ENCODE results near the gene SLC41A3.
A peak's percentile ranks its signal among the peaks of the same experiment; 100 is the strongest.
"Not testable (repeated sequence)": the region's sequence is repeated elsewhere in the genome, so short reads cannot be mapped to it uniquely, and the experiment has no call there.

Gene SLC41A3

DNA sequence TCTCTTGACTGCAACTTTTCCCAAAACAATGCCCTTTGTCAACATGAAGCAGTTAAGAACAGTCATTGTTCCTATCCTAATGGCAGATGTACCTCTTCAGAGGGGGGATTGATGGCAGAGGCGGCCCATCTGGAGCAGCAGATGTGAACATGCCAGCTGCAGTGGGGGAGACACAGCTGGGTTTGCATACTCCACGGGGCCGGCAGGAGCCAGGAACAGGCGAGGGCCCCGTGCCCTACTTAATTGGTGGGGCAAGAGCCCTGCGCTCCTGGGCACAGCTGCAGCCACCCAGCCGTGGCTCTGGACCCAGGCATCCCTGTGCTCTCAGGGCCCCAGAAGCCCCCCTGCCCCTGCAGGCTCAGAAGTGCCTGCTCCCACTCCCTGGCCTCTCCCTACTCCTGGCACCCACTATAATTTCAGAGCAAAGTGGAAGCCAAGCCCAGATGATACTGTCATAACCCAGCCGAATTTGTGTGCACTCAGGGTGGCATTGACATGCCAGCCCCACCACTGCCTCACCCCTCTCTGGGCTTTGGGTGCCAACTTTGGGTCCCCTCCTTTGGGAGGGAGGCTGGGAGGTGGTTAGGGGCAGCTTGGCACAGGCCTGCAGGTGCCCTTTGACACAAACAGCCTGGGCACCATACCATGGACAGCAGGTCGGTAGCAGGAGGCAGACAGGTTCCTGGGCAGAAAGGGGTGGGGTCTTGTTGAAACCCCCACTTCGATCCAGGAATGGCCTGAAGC is 80.3 kb downstream of the SLC41A3 start:
- no peak for DNase-seq (ENCODE audit: low read depth in 2 of 2)

GRCh38 chr3:126002189-126002588 is 81.7 kb downstream of the SLC41A3 start:
- no peak for DNase-seq (ENCODE audit: low read depth in 2 of 2)

DNA sequence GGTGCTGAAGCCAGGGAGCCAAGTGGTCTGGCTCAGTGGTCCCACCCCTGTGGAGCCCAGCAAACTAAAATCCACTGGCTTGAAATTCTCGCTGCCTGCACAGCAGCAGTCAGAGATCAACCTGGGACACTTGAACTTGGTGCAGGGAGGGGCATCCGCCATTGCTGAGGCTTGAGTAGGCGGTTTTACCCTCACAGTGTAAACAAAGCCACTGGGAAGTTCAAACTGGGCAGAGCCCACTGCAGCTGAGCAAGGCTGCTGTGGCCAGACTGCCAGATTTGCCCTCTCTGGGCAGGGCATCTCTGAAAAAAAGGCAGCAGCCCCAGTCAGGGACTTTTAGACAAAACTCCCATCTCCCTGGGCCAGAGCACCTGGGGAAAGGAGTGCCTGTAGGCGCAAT is 87.2 kb downstream of the SLC41A3 start:
- DNase-seq (ENCODE audit: low read depth in 2 of 2): not testable (repeated sequence)

GRCh38 chr3:125990253-125990970 is 93.5 kb downstream of the SLC41A3 start:
- DNase-seq (ENCODE audit: low read depth in 2 of 2): peak; percentile 38 to 52

DNA sequence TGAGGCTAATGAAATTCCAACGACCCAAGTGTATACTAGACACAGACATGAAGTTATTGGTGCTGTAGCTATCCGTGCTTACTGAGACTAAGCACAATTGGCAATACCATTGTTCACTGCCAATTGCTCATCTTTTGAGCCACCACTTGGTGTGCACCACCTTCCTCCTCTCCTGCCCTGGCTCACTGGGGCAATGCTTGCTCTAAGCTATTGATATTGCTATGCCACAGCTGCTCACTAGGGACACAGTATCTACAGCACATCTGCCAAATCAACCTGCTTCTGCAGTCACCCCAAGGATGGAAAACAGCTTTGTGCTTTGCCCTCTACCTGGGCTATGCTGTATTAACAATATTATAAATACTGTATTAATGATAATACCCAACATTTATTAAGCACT is 99.0 kb downstream of the SLC41A3 start:
- DNase-seq (ENCODE audit: low read depth in 2 of 2): not testable (repeated sequence)

GRCh38 chr3:125977104-125977503 is 106.8 kb downstream of the SLC41A3 start:
- not testable (repeated sequence) for DNase-seq (ENCODE audit: low read depth in 2 of 2)

GRCh38 chr3:125976003-125976390 is 107.9 kb downstream of the SLC41A3 start:
- DNase-seq (ENCODE audit: low read depth in 2 of 2): not testable (repeated sequence)

DNA sequence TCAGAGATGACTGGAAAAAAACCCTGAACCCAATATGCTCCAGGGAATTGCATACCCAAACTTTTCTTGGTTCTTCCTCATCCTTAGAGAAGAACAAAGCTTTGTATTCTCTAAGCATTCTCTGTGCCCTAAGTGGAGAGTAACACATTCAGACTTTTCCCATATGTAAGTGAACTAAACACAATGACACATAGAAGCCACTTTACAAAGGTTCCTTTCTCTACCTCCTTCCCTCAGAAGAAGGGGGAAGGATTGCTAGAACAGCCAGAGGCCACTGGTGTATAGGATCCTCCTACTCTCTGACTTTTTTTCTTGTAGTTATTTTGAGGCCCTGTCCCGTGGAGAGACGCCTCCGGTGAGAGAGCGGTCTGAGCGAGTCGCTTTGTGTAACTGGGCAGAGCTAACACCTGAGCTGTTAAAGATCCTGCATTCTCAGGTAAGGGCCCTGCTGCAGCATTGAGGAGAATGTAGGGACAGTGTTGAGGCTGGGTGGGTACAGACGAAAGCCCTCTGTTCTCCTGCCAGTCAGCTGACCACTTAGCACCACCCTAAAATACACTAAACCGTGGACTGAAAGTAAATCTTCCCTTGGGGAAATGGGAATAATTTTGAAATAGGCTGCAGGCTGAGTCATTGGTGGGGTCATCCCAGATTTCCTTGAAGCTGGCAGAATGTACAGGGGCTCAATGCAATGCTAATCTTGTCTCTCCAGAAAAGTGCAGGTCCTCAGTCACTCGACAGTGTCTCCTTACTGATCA is 108.5 kb downstream of the SLC41A3 start:
- not testable (repeated sequence) for DNase-seq (ENCODE audit: low read depth in 2 of 2)

- not testable (repeated sequence) for DNase-seq (ENCODE audit: low read depth in 2 of 2)
Measured at GRCh38 chr3:125971997-125972944, 111.7 kb downstream of the SLC41A3 start.

- DNase-seq (ENCODE audit: low read depth in 2 of 2): not testable (repeated sequence)
Measured at GRCh38 chr3:125968701-125969592, 115.0 kb downstream of the SLC41A3 start, which contains the start of gene ROPN1B. Gene ROPN1B (plus strand): TSS chr3:125969178. CDS start chr3:125972055, 2,877 bp downstream.

DNA sequence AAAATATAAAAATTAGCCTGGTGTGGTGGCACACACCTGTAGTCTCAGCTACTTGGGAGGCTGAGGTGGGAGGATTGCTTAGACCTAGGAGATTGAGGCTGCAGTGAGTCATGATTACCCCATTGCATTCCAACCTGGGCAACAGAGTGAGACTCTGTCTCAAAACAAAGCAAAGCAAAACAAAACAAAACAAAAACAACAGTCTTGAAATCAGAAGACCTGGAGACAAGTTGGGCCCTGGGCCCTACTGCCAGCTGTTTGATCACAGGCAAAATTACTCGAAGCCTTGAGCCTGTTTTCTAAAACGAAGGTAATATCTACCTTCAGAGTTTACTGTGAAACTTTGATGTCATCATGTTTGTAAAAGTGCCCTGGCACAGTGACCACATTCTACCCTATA is 115.8 kb downstream of the SLC41A3 start:
- DNase-seq (ENCODE audit: low read depth in 2 of 2): not testable (repeated sequence)

DNA sequence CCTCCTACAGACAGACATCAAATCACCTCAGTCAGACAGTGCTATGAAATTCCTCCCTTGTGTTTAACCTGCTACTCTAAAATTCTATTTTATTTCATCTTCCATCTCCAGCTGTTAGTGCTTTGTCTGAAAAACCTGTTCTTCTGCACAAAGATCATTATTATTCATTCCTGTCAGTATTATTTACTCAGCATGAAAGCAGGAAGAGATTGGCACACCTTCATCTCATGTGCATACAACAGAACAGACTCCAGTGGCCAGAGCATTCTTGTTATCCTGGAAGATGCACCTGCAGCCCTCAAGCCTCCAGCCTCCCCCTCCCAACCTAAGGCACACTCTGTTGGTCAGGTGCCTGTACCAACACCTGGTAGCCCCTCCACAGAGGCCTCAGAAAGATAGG is 116.8 kb downstream of the SLC41A3 start:
- DNase-seq (ENCODE audit: low read depth in 2 of 2): no peak

DNA sequence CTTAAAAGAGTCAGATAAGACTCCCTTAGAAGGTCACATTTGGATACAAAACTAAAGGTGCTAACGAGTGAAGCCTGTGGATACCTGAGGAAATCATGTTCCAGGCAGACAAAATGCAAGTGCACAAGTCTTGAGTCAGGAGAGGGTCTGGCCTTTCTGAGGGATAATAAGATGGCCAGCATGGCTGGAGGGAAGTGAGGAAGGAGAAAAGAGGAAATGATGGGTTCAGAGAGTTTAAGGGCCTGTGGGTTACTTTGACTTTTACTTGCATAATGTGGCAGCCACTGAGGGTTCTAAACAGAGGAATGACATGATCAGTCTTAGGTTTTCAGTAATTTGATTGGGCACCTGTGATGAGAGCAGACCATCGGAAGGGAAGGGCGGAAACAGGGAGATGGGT is 118.4 kb downstream of the SLC41A3 start:
- DNase-seq (ENCODE audit: low read depth in 2 of 2): no peak

GRCh38 chr3:125963834-125964233 is 120.1 kb downstream of the SLC41A3 start:
- not testable (repeated sequence) for DNase-seq (ENCODE audit: low read depth in 2 of 2)

DNA sequence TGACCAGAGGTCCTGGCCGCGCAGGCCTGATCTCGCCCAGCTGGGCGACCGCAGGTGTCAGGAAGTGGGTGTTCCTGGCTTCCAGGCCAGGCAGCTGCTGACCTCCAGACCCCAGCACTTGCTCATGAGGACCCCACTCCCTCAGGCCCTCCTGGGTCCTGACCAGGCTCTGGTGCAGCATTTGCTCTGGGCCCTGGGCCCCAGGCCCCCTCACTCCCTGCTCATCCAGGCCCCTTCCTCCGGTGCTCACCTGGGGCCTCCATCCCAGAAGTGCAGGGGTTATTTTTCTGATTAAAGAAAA is 122.7 kb downstream of the SLC41A3 start:
- no peak for DNase-seq (ENCODE audit: low read depth in 2 of 2)

- DNase-seq (ENCODE audit: low read depth in 2 of 2): no peak
Measured at GRCh38 chr3:125960456-125961288, 123.3 kb downstream of the SLC41A3 start.

- no peak for DNase-seq (ENCODE audit: low read depth in 2 of 2)
Measured at GRCh38 chr3:125960066-125960424, 123.9 kb downstream of the SLC41A3 start.

DNA sequence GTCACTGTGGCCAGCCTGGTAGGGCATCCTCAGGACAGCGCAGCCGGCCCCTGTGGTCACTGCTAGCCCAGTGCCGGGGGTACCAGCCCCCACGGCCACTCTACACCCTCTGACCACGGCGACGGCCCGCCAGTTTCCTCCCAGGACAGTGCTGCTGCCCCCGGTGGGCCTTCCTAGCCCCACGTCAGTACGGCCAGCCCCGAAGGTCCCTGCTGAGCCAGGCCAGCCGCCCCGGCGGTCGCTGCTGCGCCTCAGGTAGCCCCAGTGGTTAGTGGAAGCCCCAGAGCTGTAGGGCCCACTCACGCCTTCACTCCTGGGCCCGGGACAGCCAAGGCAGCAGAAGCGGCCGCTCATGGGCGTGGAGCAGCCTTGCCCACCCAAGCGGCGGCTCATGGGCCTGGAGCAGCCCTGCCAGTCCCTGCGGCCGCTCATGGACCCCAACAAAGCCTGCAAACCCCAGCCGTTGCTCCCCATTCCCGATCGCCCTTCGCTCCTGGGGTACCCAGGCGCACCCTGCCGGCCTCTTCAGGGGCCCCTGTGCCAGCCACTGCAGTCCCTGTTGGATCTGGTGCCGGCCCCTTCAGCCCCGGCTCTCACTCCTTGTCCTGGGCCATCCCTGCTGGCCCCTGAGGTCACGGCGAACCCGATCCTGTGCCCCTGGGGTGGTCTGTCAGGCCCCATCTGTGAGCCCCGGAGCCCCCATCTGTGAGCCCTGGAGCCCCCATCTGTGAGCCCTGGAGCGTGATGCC is 124.4 kb downstream of the SLC41A3 start:
- no peak for DNase-seq (ENCODE audit: low read depth in 2 of 2)

Measured in stimulated activated CD8-positive, alpha-beta memory T cell treated with anti-CD3 and anti-CD28 coated beads, Interleukin-7, amount 100 ng/mL, for 4 hours (primary cell).